Neural crest cell (in vitro differentiated cells): ENCODE measurements around the gene BTG2. TPM values are rescaled to one million over a fixed set of nuclear protein-coding genes. Genes with fewer than 3 reads are reported as not detected.
A peak's percentile ranks its signal among the peaks of the same experiment; 100 is the strongest.

Experiments
- DNase-seq: peaks from one replicate; pipeline ENCODE4 v3.0.0; 2021; ENCODE audit warnings: low read depth, mixed read lengths, low spot score
- H3K27ac Mint-ChIP-seq: one replicate; pipeline ENCODE4 v1.8.0; 2021; ENCODE audit warnings: mild to moderate bottlenecking, mixed read lengths; ENCODE audit not compliant: unreplicated experiment
- H3K27me3 Mint-ChIP-seq: 2 replicates; pipeline ENCODE4 v1.8.0; 2021; ENCODE audit warnings: low read depth, mild to moderate bottlenecking, mixed read lengths
- H3K36me3 Mint-ChIP-seq: 2 replicates; pipeline ENCODE4 v1.8.0; 2021; ENCODE audit warnings: low read depth, mild to moderate bottlenecking, mixed read lengths
- H3K4me1 Mint-ChIP-seq: 2 replicates; pipeline ENCODE4 v1.8.0; 2021; ENCODE audit warnings: mixed read lengths
- H3K4me3 Mint-ChIP-seq: one replicate; pipeline ENCODE4 v1.8.0; 2021; ENCODE audit warnings: mild to moderate bottlenecking, mixed read lengths
- H3K9me3 Mint-ChIP-seq: 2 replicates; pipeline ENCODE4 v1.8.0; 2021; ENCODE audit warnings: mixed read lengths
- total RNA-seq: library from RNA; stranded (reverse); gene quantifications from 2 replicates; pipeline ENCODE4 v1.2.1, GENCODE V29; 2021
- TF ChIP-seq, protein P1 (sequence below): fragments of 200-600 bp; sonication (generic); conservative IDR thresholded peaks from 2 replicates; pipeline ENCODE4 v1.5.0; 2021; ENCODE audit warnings: antibody characterized with exemption, mild to moderate bottlenecking

BTG2 gene
- total RNA-seq, 1 donor from 2014 or later: 18.1 TPM

DNA sequence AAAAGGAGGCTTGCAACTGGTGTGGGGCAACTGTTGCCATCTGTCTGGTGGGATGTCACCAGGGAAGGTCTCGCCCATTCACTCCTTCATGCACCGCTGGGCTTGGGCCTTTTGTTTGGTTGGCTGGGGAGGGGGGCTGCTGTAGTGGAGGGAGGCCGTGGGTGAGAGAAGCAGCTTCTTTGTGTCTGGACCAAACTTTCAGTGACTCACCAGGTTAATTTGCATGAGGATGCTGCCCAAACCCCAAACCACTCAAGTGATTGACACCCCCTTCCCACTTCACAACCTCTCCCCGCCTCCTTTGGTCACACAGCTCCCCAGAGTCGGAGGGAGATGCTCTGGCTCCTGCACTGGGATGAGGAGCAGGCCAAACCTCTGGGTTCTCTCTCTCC, 19.7 kb downstream of the BTG2 start:
- no peaks in the 10 kb centered on the region for H3K36me3 Mint-ChIP-seq
- H3K27me3 Mint-ChIP-seq: peaks cover 7% of the 10 kb centered on the region
- H3K4me3 Mint-ChIP-seq: peak overlapping the region; percentile 78
- peak; percentile 35 for DNase-seq
- H3K9me3 Mint-ChIP-seq: no peaks in the 10 kb centered on the region
- TF ChIP-seq, protein P1, sequence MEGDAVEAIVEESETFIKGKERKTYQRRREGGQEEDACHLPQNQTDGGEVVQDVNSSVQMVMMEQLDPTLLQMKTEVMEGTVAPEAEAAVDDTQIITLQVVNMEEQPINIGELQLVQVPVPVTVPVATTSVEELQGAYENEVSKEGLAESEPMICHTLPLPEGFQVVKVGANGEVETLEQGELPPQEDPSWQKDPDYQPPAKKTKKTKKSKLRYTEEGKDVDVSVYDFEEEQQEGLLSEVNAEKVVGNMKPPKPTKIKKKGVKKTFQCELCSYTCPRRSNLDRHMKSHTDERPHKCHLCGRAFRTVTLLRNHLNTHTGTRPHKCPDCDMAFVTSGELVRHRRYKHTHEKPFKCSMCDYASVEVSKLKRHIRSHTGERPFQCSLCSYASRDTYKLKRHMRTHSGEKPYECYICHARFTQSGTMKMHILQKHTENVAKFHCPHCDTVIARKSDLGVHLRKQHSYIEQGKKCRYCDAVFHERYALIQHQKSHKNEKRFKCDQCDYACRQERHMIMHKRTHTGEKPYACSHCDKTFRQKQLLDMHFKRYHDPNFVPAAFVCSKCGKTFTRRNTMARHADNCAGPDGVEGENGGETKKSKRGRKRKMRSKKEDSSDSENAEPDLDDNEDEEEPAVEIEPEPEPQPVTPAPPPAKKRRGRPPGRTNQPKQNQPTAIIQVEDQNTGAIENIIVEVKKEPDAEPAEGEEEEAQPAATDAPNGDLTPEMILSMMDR: no peak
- peak overlapping the region; percentile 85 for H3K27ac Mint-ChIP-seq
- peaks cover 69% of the 10 kb centered on the region for H3K4me1 Mint-ChIP-seq

DNA sequence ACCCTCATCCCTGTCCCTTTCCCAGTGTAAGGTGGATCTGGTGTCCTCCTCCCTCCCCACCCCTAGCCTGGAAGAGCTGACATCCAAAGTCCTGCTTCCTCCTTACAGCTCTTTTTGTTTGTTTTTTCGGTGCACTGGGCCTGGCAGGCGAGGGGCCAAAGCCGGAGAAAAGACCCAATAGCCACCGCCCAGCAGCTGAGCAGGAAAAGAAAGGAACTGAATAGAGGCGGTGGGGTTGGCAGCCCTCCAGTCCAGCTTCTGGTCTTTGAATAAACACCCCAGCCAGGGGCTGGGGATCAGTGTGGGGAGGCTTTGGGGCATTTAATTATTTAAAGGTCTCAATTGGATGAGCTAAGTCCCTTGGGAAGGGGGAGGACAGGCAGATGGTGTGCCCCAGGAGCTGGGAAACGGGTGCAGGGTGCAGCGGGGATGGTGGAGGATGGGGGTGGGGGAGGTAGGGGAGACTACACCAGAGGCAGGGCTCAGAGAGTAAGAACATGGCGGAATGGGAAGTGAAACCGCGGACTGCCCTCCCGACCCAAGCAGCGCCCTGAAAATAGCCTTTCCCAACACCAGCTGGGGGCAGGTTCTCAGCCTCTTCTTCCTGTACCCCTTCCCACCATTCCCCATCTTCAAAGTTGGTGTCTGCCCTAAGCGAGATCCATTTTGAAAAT, 20.2 kb downstream of the BTG2 start:
- peaks cover 69% of the 10 kb centered on the region for H3K4me1 Mint-ChIP-seq
- H3K4me3 Mint-ChIP-seq: peak overlapping the region; percentile 81
- TF ChIP-seq, protein P1: no peak
- H3K9me3 Mint-ChIP-seq: no peaks in the 10 kb centered on the region
- peaks cover 7% of the 10 kb centered on the region for H3K27me3 Mint-ChIP-seq
- H3K36me3 Mint-ChIP-seq: no peaks in the 10 kb centered on the region
- peak overlapping the region; percentile 85 for H3K27ac Mint-ChIP-seq
- no peak for DNase-seq

GRCh38 chr1:203326830-203327683, 21.7 kb downstream of the BTG2 start:
- Mint-ChIP-seq H3K4me3 (peak overlapping the region; percentile 81), H3K9me3 (no peaks in the 10 kb centered on the region), H3K36me3 (no peaks in the 10 kb centered on the region), H3K27me3 (peaks cover 7% of the 10 kb centered on the region), H3K27ac (peak overlapping the region; percentile 76), H3K4me1 (peaks cover 65% of the 10 kb centered on the region)
- peak; percentile 89 for DNase-seq
- TF ChIP-seq, protein P1: no peak

DNA sequence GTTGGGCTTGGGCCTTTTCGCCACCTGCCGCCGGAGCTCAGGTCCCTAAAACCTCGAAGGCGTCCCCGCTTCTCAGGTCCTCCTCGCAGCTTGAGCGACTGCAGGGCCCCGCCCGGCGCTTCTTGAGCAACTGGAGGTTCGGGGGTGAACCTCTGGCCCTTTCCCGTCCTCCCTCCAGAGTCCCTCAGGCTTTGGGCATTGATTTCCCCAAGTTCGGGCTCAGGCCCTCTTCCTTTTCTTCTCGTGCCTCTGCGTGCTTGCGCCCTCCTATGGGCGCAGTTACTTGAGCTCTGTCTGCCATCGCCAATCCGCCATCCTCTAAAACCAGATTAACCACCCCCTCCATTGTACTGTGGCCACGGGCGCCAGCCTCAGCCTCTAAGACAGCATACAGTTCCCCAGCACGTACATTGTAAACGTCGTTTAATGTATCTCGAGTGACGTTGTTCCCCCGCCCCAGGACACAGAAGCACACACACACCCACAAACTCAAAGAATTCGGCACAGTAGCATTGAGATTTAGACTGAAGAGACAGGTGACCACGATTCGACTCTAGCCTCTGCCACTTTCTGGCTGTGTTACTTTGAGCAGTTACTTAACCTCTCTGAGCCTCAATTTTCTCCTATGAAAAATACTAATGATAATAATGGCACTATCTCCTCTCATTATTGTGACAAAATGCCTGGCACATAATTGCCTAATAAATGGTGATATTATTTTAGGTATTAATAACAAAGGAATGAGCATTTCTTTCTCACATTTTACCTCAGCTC, 22.6 kb downstream of the BTG2 start:
- peak overlapping the region; percentile 81 for H3K4me3 Mint-ChIP-seq
- TF ChIP-seq, protein P1: peak; percentile 44
- H3K4me1 Mint-ChIP-seq: peaks cover 57% of the 10 kb centered on the region
- peak; percentile 31 for DNase-seq
- H3K9me3 Mint-ChIP-seq: no peaks in the 10 kb centered on the region
- no peaks in the 10 kb centered on the region for H3K36me3 Mint-ChIP-seq
- peak overlapping the region; percentile 97 for H3K27ac Mint-ChIP-seq
- peaks cover 7% of the 10 kb centered on the region for H3K27me3 Mint-ChIP-seq

DNA sequence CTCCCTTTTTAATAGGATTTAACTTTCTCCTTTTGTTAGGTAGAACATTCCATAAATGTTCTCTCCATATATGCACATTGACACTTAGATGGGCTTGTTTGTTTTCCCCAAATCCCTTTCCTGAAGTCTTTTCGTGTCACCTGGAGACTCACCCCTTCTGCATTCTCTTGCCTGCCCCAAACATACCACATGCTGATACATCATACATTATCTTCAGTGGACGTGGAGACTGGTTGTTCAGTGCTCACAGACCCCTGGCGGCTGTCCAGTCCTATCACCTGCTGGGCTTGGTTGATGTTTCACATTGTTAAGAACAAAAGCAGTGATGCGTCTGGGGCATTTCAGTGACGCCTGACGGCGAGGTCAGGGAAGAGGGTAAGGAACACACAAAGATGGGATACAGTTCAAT, 23.4 kb downstream of the BTG2 start:
- TF ChIP-seq, protein P1: peak; percentile 61
- Mint-ChIP-seq H3K27ac (no peak overlapping the region), H3K36me3 (no peaks in the 10 kb centered on the region), H3K9me3 (no peaks in the 10 kb centered on the region), H3K4me1 (peaks cover 49% of the 10 kb centered on the region), H3K27me3 (peaks cover 7% of the 10 kb centered on the region), H3K4me3 (peak overlapping the region; percentile 38)
- no peak for DNase-seq
